ENCODE results near the gene THEM5.

DNA sequence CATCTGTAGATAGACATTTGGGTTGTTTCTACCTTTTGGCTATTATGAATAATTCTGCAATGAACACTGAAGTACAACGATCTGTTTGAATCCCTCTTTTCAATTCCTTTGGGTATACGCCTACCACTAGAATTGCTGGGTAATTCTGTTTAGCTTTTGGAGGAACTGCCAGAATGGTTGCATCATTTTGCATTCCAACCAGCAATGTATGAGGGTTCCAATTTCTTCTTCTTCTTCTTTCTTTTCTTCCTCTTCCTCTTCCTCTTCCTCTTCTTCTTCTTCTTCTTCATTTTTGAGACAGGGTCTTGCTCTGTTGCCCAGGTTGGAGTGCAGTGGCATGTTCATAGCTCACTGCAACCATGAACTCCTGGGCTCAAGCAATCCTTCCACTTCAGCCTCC, 13.8 kb upstream of the THEM5 start:
- TF ChIP-seq POLR2AphosphoS5 (IDR thresholded peaks at IDR 0.05; ENCODE audit: borderline replicate concordance, low read depth, low read length): no peak
- TF ChIP-seq EZH2 (IDR thresholded peaks at IDR 0.05): no peak
- TF ChIP-seq FOXP2 (optimal IDR thresholded peaks at IDR 0.05; ENCODE audit: control extremely low read depth, extremely low read length, insufficient read depth): no peak
